Natural killer cell (primary cell): Measurements from ENCODE around the gene NDC1. TPM values are rescaled to one million over a fixed set of nuclear protein-coding genes. Genes with fewer than 3 reads are reported as not detected.

Experiments used
- ATAC-seq, 3 donors: fragments of 150-1000 bp in 2 of 3; fragments of 200-7000 bp in 1 of 3; cut with Tn5 transposase; 1 replicate in 1 of 3; 2 replicates in 2 of 3; pipeline ENCODE4 v1.10.0; 2021; ENCODE audit warnings: mild to moderate bottlenecking in 2 of 3, moderate library complexity in 2 of 3
- DNase-seq, 2 donors: peaks; one replicate each; pipeline versions ENCODE4 v3.0.0 to v3.0.0-alpha.2; 2013 to 2021; ENCODE audit warnings: mixed read lengths in 1 of 2
- H3K27ac ChIP-seq: one replicate; pipeline ENCODE4 v1.5.1; 2013; ENCODE audit warnings: mild to moderate bottlenecking, low read length
- H3K27me3 ChIP-seq: one replicate; pipeline ENCODE4 v1.6.1; 2013; ENCODE audit warnings: low read length; ENCODE audit not compliant: control insufficient read depth, insufficient read depth
- H3K36me3 ChIP-seq: one replicate; pipeline ENCODE4 v1.6.1; 2013; ENCODE audit warnings: low read length; ENCODE audit not compliant: control insufficient read depth, insufficient read depth
- H3K4me1 ChIP-seq: one replicate; pipeline ENCODE4 v1.6.1; 2013; ENCODE audit warnings: low read length; ENCODE audit not compliant: control insufficient read depth, insufficient read depth
- H3K4me3 ChIP-seq: one replicate; pipeline ENCODE4 v1.5.1; 2013; ENCODE audit warnings: low read length
- H3K9me3 ChIP-seq: one replicate; pipeline ENCODE4 v1.6.1; 2013; ENCODE audit warnings: low read length; ENCODE audit not compliant: control insufficient read depth, insufficient read depth
- H3K27ac Mint-ChIP-seq, 2 donors: one replicate each; pipeline ENCODE4 v1.8.0; 2022; ENCODE audit warnings: mild to moderate bottlenecking in 2 of 2, mixed read lengths in 2 of 2, moderate library complexity in 1 of 2
- H3K27me3 Mint-ChIP-seq, 2 donors: one replicate each; pipeline ENCODE4 v1.8.0; 2022; ENCODE audit warnings: low read depth in 2 of 2, mixed read lengths in 2 of 2
- H3K36me3 Mint-ChIP-seq: one replicate; pipeline ENCODE4 v1.8.0; 2022; ENCODE audit warnings: mixed read lengths
- H3K4me1 Mint-ChIP-seq, 2 donors: one replicate each; pipeline ENCODE4 v1.8.0; 2022; ENCODE audit warnings: mixed read lengths in 2 of 2
- H3K4me3 Mint-ChIP-seq: one replicate; pipeline ENCODE4 v1.8.0; 2022; ENCODE audit warnings: mild to moderate bottlenecking, moderate library complexity, mixed read lengths
- H3K9me3 Mint-ChIP-seq, 2 donors: one replicate each; pipeline ENCODE4 v1.8.0; 2022; ENCODE audit warnings: mixed read lengths in 2 of 2
- WGBS: methylation state at CpG from one replicate; pipeline ENCODE4 v1.1.7; 2013; ENCODE audit warnings: missing lambda C conversion rate; ENCODE audit not compliant: insufficient coverage; 5-methylcytosine and 5-hydroxymethylcytosine counted together
- intact Hi-C: fragments of 100-400 bp; cut with micrococcal nuclease; formaldehyde crosslinking; loops from one replicate; pipeline ENCODE4 v1.14.2; 2022
- total RNA-seq, 4 donors: library from RNA; stranded (reverse); fragments of 120-200 nt in 1 of 4; gene quantifications; one replicate each; pipeline versions ENCODE4 v1.2.3 to v1.2.4, GENCODE V29; 2013 to 2022
- TF ChIP-seq, protein P1 (sequence below): fragments of 200-600 bp; IDR thresholded peaks from one replicate; pipeline ENCODE4 v1.8.0; 2022; ENCODE audit warnings: antibody characterized with exemption

The NDC1 gene
- total RNA-seq, 3 donors from 2014 or later (not counting 1 experiment from before 2014, with no cell fraction given): 4.3 to 6.3 (median 5.2) TPM

DNA sequence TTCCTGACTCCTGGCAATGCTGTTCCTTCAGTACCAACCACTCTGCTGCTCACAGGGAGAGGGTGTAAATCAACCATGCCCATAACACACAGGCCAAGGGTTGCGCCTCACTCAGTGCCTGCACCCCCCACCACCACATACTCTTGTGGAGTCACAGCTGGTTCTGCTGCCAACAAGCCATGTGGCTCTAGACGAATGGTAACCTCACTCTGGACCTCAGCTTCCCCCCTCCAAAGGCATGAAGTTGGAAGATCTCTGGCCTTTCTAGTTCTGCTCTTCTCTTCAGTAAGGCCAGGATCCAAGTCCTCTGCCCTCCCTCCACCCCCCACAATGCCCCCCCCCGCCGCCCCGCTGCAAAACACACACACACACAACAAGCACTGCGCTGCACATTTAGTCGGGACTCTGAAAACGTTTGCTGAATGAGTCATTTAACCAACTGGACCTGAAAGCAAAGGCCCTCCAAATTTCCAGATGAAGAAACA lies 97.4 kb downstream of the NDC1 start:
- Mint-ChIP-seq H3K27me3 (peaks cover 30 to 38% of the 10 kb centered on the region in 2 donors), H3K36me3 (peaks cover 8% of the 10 kb centered on the region), H3K4me1 (no peaks in the 10 kb centered on the region), H3K27ac (no peak overlapping the region), H3K4me3 (peak overlapping the region; percentile 35), H3K9me3 (peaks cover 0 to 2% of the 10 kb centered on the region in 2 donors)
- DNase-seq (no peak), ATAC-seq (no peak)
- Histone ChIP-seq H3K4me1 (peaks cover 10% of the 10 kb centered on the region), H3K9me3 (no peaks in the 10 kb centered on the region), H3K27me3 (peaks cover 23% of the 10 kb centered on the region), H3K27ac (no peak overlapping the region), H3K36me3 (no peaks in the 10 kb centered on the region), H3K4me3 (no peak overlapping the region)
- WGBS: 91% methylated on average over 6 of the region's 8 CpGs
- TF ChIP-seq, protein P1, sequence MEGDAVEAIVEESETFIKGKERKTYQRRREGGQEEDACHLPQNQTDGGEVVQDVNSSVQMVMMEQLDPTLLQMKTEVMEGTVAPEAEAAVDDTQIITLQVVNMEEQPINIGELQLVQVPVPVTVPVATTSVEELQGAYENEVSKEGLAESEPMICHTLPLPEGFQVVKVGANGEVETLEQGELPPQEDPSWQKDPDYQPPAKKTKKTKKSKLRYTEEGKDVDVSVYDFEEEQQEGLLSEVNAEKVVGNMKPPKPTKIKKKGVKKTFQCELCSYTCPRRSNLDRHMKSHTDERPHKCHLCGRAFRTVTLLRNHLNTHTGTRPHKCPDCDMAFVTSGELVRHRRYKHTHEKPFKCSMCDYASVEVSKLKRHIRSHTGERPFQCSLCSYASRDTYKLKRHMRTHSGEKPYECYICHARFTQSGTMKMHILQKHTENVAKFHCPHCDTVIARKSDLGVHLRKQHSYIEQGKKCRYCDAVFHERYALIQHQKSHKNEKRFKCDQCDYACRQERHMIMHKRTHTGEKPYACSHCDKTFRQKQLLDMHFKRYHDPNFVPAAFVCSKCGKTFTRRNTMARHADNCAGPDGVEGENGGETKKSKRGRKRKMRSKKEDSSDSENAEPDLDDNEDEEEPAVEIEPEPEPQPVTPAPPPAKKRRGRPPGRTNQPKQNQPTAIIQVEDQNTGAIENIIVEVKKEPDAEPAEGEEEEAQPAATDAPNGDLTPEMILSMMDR: no peak
- intact Hi-C loops: no loop called here

DNA sequence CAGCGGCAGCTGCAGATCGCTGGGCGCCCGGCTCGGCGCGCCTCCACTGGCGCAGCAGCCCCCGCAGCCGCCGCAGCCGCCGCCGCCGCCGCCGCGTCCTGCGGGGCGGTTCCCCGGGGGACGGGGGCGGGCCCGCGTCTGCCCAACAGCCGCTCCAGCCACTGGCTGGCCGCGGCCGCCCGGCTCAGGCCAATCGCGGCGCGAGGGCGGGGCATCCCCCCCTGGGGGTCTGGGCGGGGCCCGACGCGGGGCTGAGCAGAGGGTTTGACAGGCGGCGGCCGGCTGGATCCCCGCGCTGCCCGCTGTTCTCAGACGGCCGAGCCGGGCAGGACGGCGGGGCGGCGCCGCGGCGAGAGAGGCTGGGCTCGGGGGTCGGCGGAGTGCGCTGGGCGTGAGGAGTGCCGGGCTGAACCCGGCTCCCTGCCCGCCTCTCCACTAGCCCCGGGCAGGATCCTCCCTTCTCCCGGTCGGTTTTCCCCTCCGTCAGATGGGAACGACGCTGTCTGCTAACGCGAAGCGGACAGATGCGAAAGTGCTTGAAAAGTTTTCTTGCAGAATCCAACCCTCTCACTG lies 98.9 kb downstream of the NDC1 start, which contains the start of gene GLIS1:
Gene GLIS1, minus strand, starts transcription at position 56 of the 573 bp plus-strand sequence. CDS start 1,100 bp downstream, outside the sequence.
- Mint-ChIP-seq H3K4me1 (no peaks in the 10 kb centered on the region), H3K27me3 (peaks cover 40 to 48% of the 10 kb centered on the region in 2 donors), H3K36me3 (peaks cover 8% of the 10 kb centered on the region), H3K27ac (no peak within 1 kb of the TSS), H3K9me3 (peaks cover 0 to 2% of the 10 kb centered on the region in 2 donors), H3K4me3 (peak within 1 kb of the TSS; percentile 79)
- H3K4me3 ChIP-seq: no peak within 1 kb of the TSS
- whole genome bisulfite sequencing: 1% methylated on average over 73 of the region's 73 CpGs
- H3K27me3 ChIP-seq: peaks cover 23% of the 10 kb centered on the region
- TF ChIP-seq, protein P1: no peak
- peak; percentile 79 to 94 (median 90) for ATAC-seq
- no peaks in the 10 kb centered on the region for H3K9me3 ChIP-seq
- peak; percentile 27 to 44 for DNase-seq
- H3K27ac ChIP-seq: no peak within 1 kb of the TSS
- intact Hi-C loops: no loop called here
- no peaks in the 10 kb centered on the region for H3K36me3 ChIP-seq
- peaks cover 10% of the 10 kb centered on the region for H3K4me1 ChIP-seq

DNA sequence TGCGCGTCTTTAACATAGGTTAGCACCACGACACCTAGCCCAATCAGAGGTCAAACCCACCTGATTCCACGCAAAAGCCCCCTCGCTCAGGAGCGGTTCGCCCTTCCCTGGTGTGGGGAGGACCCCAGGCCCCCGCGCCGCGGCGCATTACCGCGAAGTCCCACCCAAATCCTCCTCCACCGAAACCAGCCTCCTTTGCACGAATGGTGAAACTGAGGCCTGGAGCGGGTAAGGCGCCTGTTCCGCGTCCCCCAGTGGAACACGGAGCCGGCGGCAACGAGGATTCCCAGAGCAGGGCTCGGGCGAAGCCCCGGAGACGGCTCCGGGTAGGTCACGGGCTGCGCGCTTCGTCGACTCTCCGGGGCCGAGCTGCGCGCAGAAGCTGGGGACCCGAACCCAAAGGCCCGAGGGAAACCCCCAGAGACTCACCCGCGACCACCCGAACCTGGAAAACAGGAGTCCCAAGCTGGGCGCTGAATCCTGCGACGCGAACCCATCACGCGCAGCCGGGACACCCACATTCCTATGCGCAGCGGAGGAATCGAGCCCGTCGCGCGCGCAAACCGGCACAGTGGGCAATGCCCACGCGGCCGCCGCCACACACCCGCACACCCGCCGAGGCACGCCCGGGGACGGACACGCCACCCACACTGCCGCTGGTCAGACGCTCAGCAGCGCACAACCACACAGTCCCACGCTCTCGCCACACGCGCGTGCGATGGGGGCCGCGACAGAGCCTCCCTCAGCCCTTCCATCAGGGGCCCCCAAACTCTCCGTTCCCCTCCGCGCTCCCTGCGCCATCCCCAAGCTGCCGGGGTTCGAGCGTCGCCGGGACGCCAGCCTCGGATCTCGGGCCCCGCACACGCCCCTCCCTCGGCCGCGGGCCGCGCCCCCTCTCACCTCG lies 99.6 kb downstream of the NDC1 start:
- ATAC-seq: peak; percentile 16 to 28 (median 24)
- 2% methylated on average over 101 of the region's 101 CpGs for WGBS
- intact Hi-C loops: no loop called here
- Histone ChIP-seq H3K27ac (no peak overlapping the region), H3K4me1 (peaks cover 10% of the 10 kb centered on the region), H3K9me3 (no peaks in the 10 kb centered on the region), H3K36me3 (no peaks in the 10 kb centered on the region), H3K4me3 (no peak overlapping the region), H3K27me3 (peaks cover 23% of the 10 kb centered on the region)
- peaks cover 0 to 2% of the 10 kb centered on the region in 2 donors for H3K9me3 Mint-ChIP-seq
- H3K27me3 Mint-ChIP-seq: peaks cover 39 to 48% of the 10 kb centered on the region in 2 donors
- no peaks in the 10 kb centered on the region for H3K4me1 Mint-ChIP-seq
- H3K36me3 Mint-ChIP-seq: peaks cover 8% of the 10 kb centered on the region
- H3K27ac Mint-ChIP-seq: no peak overlapping the region
- H3K4me3 Mint-ChIP-seq: peak overlapping the region; percentile 56
- no peak for DNase-seq
- TF ChIP-seq, protein P1: no peak
